DMS114 treated with DMSO at 0.1 percent for 48 hours (cell line): Measurements from ENCODE around the gene RPAP2.
"Not testable (repeated sequence)": the region's sequence is repeated elsewhere in the genome, so short reads cannot be mapped to it uniquely, and the experiment has no call there.

ENCODE experiments used
- DNase-seq: peaks from one replicate; lab custom pipeline; 2025; ENCODE audit not compliant: unreplicated experiment; lab: John Stamatoyannopoulos, UW

Gene RPAP2

GRCh38 chr1:92374223-92374622 is 75.4 kb downstream of the RPAP2 start:
- DNase-seq = no peak

DNA sequence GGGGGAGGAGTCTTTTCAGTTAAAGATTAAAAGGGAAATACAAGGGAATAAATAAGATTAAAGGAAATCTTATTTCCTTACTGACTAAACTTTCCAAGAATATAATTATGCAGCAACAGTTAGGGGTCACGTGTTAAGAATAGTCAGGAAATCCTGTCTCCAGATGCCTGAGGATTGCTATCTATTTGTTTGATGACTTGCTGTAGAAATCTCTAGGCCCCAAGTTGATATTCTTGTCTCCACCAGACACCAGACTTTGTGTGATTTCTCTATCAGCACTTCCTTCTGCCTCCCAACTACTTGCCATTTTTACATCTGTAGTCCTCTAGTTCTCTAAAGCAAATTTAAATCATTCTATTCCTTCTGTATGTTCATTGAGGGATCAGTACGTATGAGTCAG is 77.5 kb downstream of the RPAP2 start:
- DNase-seq = no peak

DNA sequence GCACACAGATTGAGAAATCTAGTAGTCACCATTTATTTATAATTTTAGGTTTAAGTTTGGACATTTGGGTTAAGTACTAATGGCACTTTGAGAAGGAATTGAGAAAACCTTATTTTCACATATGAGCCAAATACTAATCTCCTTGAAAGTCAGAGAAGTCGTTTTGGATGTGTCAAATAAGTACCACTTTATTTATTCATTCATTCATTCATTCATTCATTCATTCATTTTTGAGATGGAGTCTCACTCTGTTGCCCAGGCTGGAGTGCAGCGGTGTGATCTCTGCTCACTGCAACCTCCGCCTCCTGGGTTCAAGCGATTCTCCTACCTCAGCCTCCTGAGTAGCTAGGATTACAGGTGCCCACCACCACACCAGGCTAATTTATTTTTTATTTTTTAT is 79.1 kb downstream of the RPAP2 start:
- not testable (repeated sequence) for DNase-seq

DNA sequence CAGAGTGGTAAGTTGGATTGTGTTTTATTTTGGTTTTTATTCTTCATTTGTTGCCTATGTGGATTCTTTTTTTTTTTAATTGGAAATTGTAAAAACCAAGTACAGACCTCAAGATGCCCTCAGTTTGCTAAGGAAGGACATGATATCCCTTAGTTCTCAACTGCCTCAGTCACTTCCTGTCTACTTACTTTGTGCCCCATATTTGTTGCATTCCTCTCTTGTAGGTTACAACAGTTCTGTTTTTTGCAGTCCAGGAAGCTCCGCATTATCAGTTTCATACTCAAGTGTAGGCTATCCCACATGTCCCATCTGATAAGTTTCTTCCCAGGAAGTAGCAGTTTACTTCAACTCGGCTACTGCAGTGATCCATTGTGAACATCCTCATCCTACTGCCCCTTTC is 82.0 kb downstream of the RPAP2 start:
- DNase-seq = no peak

GRCh38 chr1:92393966-92394365 is 95.1 kb downstream of the RPAP2 start:
- not testable (repeated sequence) for DNase-seq

- no peak for DNase-seq
These were observed 99.7 kb downstream of the RPAP2 start for GRCh38 chr1:92398519-92398918.

DNA sequence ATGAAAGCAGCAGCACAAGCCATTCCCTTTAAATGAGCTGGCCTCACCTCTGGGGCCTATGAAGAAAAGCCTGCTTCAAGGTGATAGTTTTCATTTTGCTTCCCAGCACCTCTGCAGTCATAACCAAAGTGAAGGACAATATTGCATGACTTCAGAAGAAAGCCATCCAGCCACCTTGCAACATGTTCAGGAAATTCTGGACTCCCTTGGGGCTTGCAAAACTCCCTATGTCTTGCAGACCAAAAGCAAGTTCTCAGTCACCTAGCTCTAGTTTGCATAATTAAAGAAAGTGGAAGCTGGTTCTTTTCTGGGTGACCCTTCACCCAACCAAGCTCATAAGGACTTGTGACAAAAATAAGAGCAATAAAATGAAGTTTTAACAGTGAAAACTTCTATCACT is 100.2 kb downstream of the RPAP2 start:
- DNase-seq = no peak

DNA sequence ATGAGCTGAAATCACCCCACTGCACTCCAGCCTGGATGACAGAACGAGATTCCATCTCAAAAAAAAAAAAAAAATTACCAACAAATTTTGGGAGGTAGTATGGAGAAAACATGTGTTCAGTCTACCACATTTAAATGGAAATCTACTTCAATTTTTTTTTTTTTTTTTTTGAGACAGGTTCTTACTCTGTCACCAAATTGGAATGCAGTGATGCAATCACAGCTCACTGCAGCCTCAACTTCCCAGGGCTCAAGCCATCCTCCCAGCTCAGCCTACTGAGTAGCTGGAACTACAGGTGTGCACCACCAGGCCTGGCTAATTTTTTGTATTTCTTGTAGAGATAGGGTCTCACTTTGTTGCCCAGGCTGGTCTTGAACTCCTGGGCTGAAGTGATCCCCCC is 105.8 kb downstream of the RPAP2 start:
- no peak for DNase-seq

DNA sequence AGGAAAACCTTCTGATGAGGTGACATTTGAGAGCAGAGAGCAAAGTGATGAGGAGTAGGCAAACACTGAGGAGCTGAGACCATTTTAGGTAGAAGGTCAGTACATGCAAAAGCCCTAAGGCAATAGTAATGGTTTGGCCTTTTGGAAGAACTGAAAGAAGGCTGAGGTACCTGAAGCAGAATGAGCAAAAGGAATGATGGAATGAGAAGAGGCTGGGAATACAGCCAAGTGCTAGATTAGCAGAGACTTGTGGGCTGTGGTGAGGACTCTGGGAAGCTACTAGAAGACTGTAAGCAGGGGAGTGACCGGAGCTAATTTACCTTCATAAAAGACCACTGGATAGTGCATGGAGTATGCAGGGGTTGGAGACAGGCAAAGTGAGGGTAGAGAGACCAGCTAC is 110.0 kb downstream of the RPAP2 start:
- no peak for DNase-seq

GRCh38 chr1:92409946-92410549 is 111.2 kb downstream of the RPAP2 start:
- no peak for DNase-seq

DNA sequence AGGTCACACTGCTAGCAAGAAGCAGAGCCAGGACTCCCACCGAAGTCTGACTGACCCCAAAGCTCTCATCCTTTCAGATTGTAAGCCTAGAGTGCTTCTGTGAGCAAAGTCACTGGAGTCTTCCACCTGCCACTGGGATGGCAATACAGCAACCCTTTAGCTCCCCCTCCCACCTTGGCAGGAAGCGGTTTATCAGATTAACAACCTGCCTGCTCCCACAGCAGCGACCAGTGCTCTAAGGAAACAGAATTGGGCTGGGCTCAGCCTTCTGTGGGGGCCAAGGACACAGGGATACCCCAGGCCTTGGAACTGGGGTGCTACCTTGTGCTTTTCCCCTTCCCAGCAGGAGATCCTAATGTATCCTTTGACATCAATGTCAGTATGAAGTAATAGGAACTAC is 111.8 kb downstream of the RPAP2 start:
- no peak for DNase-seq

- no peak for DNase-seq
These were observed 112.7 kb downstream of the RPAP2 start for GRCh38 chr1:92411511-92411910.

DNA sequence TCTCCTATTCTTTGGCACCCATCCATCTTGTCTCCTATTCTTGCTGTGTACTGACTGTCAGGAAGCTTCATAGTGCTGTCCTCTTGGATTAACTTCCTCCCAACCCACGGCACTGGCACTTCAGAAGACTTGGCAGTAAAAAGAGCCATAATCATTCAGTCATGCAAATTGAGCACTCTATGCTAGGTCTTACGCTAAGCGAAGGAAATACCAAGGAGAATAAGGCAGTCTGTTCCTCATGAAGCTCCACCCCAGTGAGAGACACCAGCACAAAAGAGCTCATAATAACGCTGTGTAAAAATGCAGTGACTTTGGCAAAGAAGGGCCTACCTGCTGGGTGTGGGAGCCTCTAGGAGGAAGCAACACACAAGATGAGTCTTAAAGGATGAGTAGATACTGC is 120.8 kb downstream of the RPAP2 start:
- DNase-seq = no peak

DNA sequence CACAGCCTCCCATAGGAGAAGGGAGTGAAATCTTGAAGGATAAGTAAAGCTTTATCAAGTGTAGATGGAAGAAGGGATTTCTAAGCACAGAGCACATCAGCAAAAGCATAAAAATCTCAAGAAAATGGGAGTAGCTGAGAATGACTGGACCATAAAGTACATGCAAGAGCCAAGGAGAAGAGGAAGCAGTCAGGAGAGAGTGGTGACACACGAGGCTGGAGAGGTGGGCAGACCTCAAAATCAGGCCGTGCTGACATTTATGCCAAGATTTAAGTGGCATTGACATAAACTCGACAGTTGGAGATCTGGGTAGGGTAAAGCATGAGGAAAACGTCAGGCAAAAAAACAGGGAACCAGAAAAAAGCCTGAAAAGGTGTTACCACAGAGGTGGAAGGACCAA is 125.5 kb downstream of the RPAP2 start:
- DNase-seq = no peak

DNA sequence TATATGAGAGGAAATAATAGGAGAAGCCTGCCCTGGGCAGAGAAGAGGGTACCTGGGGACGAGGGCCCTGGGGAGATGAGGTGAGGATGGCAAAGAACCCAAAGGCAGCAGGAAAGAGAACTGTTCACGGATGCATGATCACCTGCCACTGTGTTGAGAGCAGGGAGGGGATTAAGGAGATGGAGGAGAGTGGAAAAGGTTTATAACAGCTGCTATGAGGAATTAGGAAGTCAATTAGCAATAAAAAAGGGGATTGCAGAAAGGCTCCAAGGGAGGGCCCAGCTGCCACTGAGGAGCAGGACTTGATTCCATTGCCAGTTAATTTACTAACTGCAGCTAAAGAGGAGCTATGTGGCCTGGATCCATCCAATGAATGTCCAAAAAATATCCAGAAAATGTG is 126.8 kb downstream of the RPAP2 start:
- no peak for DNase-seq

DNA sequence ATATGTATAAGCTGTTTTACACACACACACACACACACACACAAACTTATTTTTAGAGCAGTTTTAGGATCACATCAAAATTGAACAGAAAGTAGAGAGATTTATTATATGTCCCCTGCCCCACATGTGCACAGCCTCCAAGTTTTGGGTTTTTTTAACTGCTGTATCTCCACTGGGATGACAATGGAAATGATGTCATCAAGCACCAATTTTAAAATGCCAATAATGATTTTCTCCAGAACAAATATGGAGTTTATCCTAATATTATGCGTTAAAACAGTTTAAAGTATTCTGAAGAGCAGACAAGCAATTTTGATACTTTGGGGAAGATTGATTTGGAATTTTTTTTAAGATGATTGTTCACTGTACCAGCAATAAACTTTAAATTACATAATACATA is 131.2 kb downstream of the RPAP2 start:
- DNase-seq = no peak

DNA sequence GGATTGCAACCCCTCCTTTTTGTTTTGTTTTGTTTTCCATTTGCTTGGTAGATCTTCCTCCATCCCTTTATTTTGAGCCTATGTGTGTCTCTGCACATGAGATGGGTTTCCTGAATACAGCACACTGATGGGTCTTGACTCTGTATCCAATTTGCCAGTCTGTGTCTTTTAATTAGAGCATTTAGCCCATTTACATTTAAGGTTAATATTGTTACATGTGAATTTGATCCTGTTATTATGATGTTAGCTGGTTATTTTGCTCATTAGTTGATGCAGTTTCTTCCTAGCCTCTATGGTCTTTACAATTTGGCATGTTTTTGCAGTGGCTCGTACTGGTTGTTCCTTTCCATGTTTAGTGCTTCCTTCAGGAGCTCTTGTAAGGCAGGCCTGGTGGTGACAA is 135.7 kb downstream of the RPAP2 start:
- not testable (repeated sequence) for DNase-seq

- DNase-seq = no peak
These were observed 140.4 kb downstream of the RPAP2 start for GRCh38 chr1:92439291-92439690.

- DNase-seq = no peak
These were observed 142.4 kb downstream of the RPAP2 start for GRCh38 chr1:92441316-92441696.

DNA sequence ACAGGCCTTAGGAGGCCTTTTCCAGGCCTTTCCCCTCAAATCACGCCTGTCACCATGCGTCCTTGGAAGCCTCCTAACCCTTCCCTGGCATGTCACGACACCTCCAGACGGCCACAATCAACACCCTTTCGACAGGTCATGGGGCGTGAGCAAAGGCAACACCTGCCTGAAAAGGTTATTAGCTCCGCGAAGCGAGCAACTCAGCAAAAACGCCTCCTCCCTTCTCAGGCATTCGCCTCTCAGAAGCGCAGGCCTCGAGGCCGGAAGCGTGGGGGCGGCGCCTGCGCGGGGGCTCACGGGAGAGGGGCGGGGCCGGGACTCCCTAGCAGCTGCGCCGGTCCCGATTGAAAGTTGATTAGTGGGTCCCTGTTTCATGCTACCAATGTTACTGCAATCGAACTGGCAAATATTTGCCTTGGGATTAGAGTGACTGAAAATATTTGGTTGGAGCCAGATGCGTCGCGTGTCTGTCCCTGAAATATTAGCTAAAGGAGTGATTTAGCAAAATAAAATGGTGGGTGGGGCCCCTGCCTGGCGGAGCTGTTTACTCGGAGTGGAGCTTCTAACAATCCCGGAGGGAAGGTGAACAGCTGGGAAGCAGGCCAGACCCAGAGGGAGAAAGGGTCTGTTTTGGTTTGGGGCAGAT is 143.0 kb downstream of the RPAP2 start:
- no peak for DNase-seq

DNA sequence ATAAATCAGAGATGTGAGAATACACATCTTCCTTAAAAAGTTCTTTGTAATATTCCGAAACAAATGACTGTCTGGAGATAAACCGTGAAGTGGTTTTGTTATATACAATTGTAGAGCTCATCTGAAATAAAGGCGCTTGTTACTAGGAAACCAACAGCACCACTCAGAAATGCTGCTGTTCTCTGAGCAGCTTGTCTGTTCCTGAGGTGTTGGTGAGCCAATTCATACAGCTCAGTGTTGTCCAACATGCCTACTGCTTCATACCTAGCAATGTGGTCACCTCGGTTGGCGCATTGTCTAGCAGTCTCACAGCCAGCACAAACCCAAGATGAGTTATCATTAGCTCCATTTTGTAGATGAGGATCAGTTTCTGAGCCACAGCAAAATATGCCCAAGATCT is 143.5 kb downstream of the RPAP2 start:
- no peak for DNase-seq

DNA sequence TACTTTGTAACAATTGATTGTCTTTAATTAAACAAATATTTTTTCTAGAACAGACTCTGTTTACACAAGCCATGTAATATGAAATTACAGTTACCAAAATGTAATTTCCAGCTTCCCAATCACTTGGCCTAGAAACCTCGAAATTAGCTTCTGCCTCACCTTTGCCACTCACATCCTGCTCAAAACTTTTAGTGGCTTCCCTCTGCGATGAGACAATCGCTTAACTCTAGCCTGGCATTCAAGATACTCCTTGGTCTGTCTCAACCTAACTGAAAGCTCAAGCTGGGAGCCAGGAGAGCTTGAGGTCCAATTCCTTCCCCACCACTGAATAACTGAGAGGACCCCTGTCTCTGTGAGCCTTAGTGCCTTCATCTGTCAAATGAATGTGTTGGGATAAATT is 145.0 kb downstream of the RPAP2 start:
- DNase-seq = no peak

DNA sequence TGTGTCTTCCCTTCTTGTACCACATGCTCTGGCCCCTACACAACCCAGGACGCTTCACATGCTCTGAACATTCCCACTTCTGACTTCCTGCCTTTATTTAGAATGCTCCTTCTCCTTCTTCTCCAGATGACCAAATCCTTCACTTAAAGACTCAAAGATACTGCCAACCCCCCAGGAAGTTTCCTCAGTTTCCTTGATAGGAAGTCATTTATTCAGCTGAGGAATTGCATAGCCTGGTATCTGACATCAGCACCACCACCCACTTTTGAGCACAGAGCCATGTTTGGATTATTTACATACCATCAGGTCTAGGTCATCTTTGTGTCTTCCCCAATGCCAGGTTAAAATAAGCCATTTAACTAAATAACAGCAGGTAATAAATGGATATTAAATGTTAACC is 145.5 kb downstream of the RPAP2 start:
- no peak for DNase-seq
